Measurements from ENCODE around the gene TMA7.
"Not testable (repeated sequence)": the region's sequence is repeated elsewhere in the genome, so short reads cannot be mapped to it uniquely, and the experiment has no call there.

The TMA7 gene

GRCh38 chr3:48446425-48447193 is 6.6 kb downstream of the TMA7 start, which contains the start of gene ATRIP:
Gene ATRIP, plus strand, starts transcription at chr3:48446737. Its CDS starts 109 bp downstream, at chr3:48446846.
- DNase-seq (ENCODE audit: extremely low read depth, low read depth): no peak
- TF ChIP-seq CTCF (IDR thresholded peaks at IDR 0.05; ENCODE audit: low read depth, low read length, missing control alignments): no peak
- H3K4me3 ChIP-seq (replicated peaks; ENCODE audit: low read depth, low read length): peak within 1 kb of the TSS; percentile 68

GRCh38 chr3:48451270-48451669 is 11.2 kb downstream of the TMA7 start:
- H3K4me3 ChIP-seq (replicated peaks; ENCODE audit: low read depth, low read length): no peak overlapping the region
- no peak for DNase-seq (ENCODE audit: extremely low read depth, low read depth)
- no peak for TF ChIP-seq CTCF (IDR thresholded peaks at IDR 0.05; ENCODE audit: low read depth, low read length, missing control alignments)

- TF ChIP-seq CTCF (IDR thresholded peaks at IDR 0.05; ENCODE audit: low read depth, low read length, missing control alignments): no peak
- H3K4me3 ChIP-seq (replicated peaks; ENCODE audit: low read depth, low read length): no peak overlapping the region
- DNase-seq (ENCODE audit: extremely low read depth, low read depth): no peak
Observed at GRCh38 chr3:48456456-48456855, 16.4 kb downstream of the TMA7 start.

GRCh38 chr3:48459331-48459730 is 19.3 kb downstream of the TMA7 start:
- H3K4me3 ChIP-seq (replicated peaks; ENCODE audit: low read depth, low read length): no peak overlapping the region
- no peak for DNase-seq (ENCODE audit: extremely low read depth, low read depth)
- no peak for TF ChIP-seq CTCF (IDR thresholded peaks at IDR 0.05; ENCODE audit: low read depth, low read length, missing control alignments)

- H3K4me3 ChIP-seq (replicated peaks; ENCODE audit: low read depth, low read length): no peak overlapping the region
- no peak for DNase-seq (ENCODE audit: extremely low read depth, low read depth)
- TF ChIP-seq CTCF (IDR thresholded peaks at IDR 0.05; ENCODE audit: low read depth, low read length, missing control alignments): no peak
Observed at GRCh38 chr3:48459773-48460516, 19.9 kb downstream of the TMA7 start.

GRCh38 chr3:48460517-48460902 is 20.5 kb downstream of the TMA7 start:
- DNase-seq (ENCODE audit: extremely low read depth, low read depth): no peak
- H3K4me3 ChIP-seq (replicated peaks; ENCODE audit: low read depth, low read length): no peak overlapping the region

GRCh38 chr3:48461767-48462166 is 21.7 kb downstream of the TMA7 start:
- DNase-seq (ENCODE audit: extremely low read depth, low read depth): not testable (repeated sequence)

More at GRCh38 chr3:48460517-48460902, 20.5 kb downstream of the TMA7 start:
- no peak for TF ChIP-seq CTCF (IDR thresholded peaks at IDR 0.05; ENCODE audit: low read depth, low read length, missing control alignments)

More at GRCh38 chr3:48461767-48462166, 21.7 kb downstream of the TMA7 start:
- H3K4me3 ChIP-seq (replicated peaks; ENCODE audit: low read depth, low read length): not testable (repeated sequence)

Data from HFF-Myc (cell line).